CMK (cell line): ENCODE data around the gene ADARB2.
"Not testable (repeated sequence)": the region's sequence is repeated elsewhere in the genome, so short reads cannot be mapped to it uniquely, and the experiment has no call there.

ENCODE experiments used
- DNase-seq: peaks from one replicate; pipeline ENCODE4 v3.0.0-alpha.2; 2010; ENCODE audit warnings: low read depth

ADARB2 gene

GRCh38 chr10:1638889-1639419 lies 98.4 kb downstream of the ADARB2 start:
- DNase-seq: no peak

- no peak for DNase-seq
Measured at GRCh38 chr10:1635340-1635739, 102.0 kb downstream of the ADARB2 start.

- DNase-seq: no peak
Measured at GRCh38 chr10:1634239-1634638, 103.1 kb downstream of the ADARB2 start.

- no peak for DNase-seq
Measured at GRCh38 chr10:1633783-1634182, 103.5 kb downstream of the ADARB2 start.

- DNase-seq: no peak
Measured at GRCh38 chr10:1632596-1632995, 104.7 kb downstream of the ADARB2 start.

- no peak for DNase-seq
Measured at GRCh38 chr10:1632141-1632540, 105.2 kb downstream of the ADARB2 start.

- no peak for DNase-seq
Measured at GRCh38 chr10:1631282-1631681, 106.0 kb downstream of the ADARB2 start.

- DNase-seq: no peak
Measured at GRCh38 chr10:1630304-1630703, 107.0 kb downstream of the ADARB2 start.

- DNase-seq: no peak
Measured at GRCh38 chr10:1629326-1630198, 107.8 kb downstream of the ADARB2 start.

GRCh38 chr10:1628757-1629156 lies 108.6 kb downstream of the ADARB2 start:
- no peak for DNase-seq

- no peak for DNase-seq
Measured at GRCh38 chr10:1627945-1628344, 109.4 kb downstream of the ADARB2 start.

GRCh38 chr10:1626835-1627234 lies 110.5 kb downstream of the ADARB2 start:
- DNase-seq: no peak

- no peak for DNase-seq
Measured at GRCh38 chr10:1626410-1626809, 110.9 kb downstream of the ADARB2 start.

- no peak for DNase-seq
Measured at GRCh38 chr10:1625731-1626130, 111.6 kb downstream of the ADARB2 start.

GRCh38 chr10:1625079-1625478 lies 112.2 kb downstream of the ADARB2 start:
- no peak for DNase-seq

- no peak for DNase-seq
Measured at GRCh38 chr10:1624240-1624639, 113.1 kb downstream of the ADARB2 start.

GRCh38 chr10:1620803-1621202 lies 116.5 kb downstream of the ADARB2 start:
- DNase-seq: no peak

- DNase-seq: not testable (repeated sequence)
Measured at GRCh38 chr10:1617376-1618317, 119.7 kb downstream of the ADARB2 start.

GRCh38 chr10:1616701-1617100 lies 120.6 kb downstream of the ADARB2 start:
- DNase-seq: not testable (repeated sequence)

- DNase-seq: no peak
Measured at GRCh38 chr10:1615186-1615954, 122.0 kb downstream of the ADARB2 start.

GRCh38 chr10:1613511-1613910 lies 123.8 kb downstream of the ADARB2 start:
- no peak for DNase-seq

- DNase-seq: no peak
Measured at GRCh38 chr10:1612908-1613307, 124.4 kb downstream of the ADARB2 start.
